HFF-Myc (cell line): ENCODE measurements around the gene TMEM94.

ENCODE experiments used
- DNase-seq: peaks from one replicate; pipeline ENCODE4 v3.0.0-alpha.2; 2011; ENCODE audit warnings: low read depth; ENCODE audit errors: extremely low read depth
- H3K4me3 ChIP-seq: replicated peaks from 2 replicates; pipeline ENCODE4 v1.5.1; 2011; ENCODE audit warnings: low read depth, mild to moderate bottlenecking, control low read depth, low read length
- CTCF ChIP-seq: IDR thresholded peaks from 2 replicates; pipeline ENCODE4 v1.5.1; 2012; ENCODE audit warnings: mild to moderate bottlenecking, low read depth, low read length, control low read depth; ENCODE audit errors: missing control alignments

Gene TMEM94

GRCh38 chr17:75492555-75493168 lies 36.2 kb downstream of the TMEM94 start:
- no peak for DNase-seq
- no peak overlapping the region for H3K4me3 ChIP-seq
- no peak for TF ChIP-seq CTCF

- TF ChIP-seq CTCF: no peak
- no peak overlapping the region for H3K4me3 ChIP-seq
- no peak for DNase-seq
These were observed 37.2 kb downstream of the TMEM94 start for GRCh38 chr17:75493476-75494129.

- DNase-seq: no peak
- no peak for TF ChIP-seq CTCF
- no peak overlapping the region for H3K4me3 ChIP-seq
These were observed 38.0 kb downstream of the TMEM94 start for GRCh38 chr17:75494326-75494877.

- TF ChIP-seq CTCF: no peak
- H3K4me3 ChIP-seq: no peak overlapping the region
- no peak for DNase-seq
These were observed 39.6 kb downstream of the TMEM94 start for GRCh38 chr17:75496005-75496404.

GRCh38 chr17:75498039-75498725 lies 41.7 kb downstream of the TMEM94 start:
- TF ChIP-seq CTCF: no peak
- no peak for DNase-seq
- H3K4me3 ChIP-seq: no peak overlapping the region

GRCh38 chr17:75498726-75499213 lies 42.3 kb downstream of the TMEM94 start:
- no peak for TF ChIP-seq CTCF
- no peak overlapping the region for H3K4me3 ChIP-seq
- DNase-seq: no peak
